ENCODE data around the gene RBMS2.
A peak's percentile ranks its signal among the peaks of the same experiment; 100 is the strongest.

RBMS2 gene

GRCh38 chr12:56589783-56590182, 68.2 kb downstream of the RBMS2 start:
- ATAC-seq = no peak

- ATAC-seq = peak in 1 of 2 donors; percentile 54
These were observed 68.7 kb downstream of the RBMS2 start for GRCh38 chr12:56590237-56590830.

GRCh38 chr12:56591126-56591525, 69.5 kb downstream of the RBMS2 start:
- no peak for ATAC-seq

GRCh38 chr12:56591961-56592360, 70.3 kb downstream of the RBMS2 start:
- no peak for ATAC-seq

- peak; percentile 41 to 61 for ATAC-seq
These were observed 72.4 kb downstream of the RBMS2 start for GRCh38 chr12:56593909-56594621.

GRCh38 chr12:56596815-56597214, 75.2 kb downstream of the RBMS2 start:
- ATAC-seq = no peak

GRCh38 chr12:56599041-56599440, 77.4 kb downstream of the RBMS2 start:
- ATAC-seq = no peak

- ATAC-seq = no peak
These were observed 78.2 kb downstream of the RBMS2 start for GRCh38 chr12:56599797-56600196.

GRCh38 chr12:56600753-56601152, 79.1 kb downstream of the RBMS2 start:
- ATAC-seq = no peak

- ATAC-seq = peak in 1 of 2 donors; percentile 53
These were observed 79.9 kb downstream of the RBMS2 start for GRCh38 chr12:56601503-56601902.

GRCh38 chr12:56602239-56602638, 80.6 kb downstream of the RBMS2 start:
- no peak for ATAC-seq

GRCh38 chr12:56604355-56604754, 82.7 kb downstream of the RBMS2 start:
- ATAC-seq = no peak

- ATAC-seq = no peak
These were observed 93.0 kb downstream of the RBMS2 start for GRCh38 chr12:56614627-56615026.

- ATAC-seq = no peak
These were observed 94.6 kb downstream of the RBMS2 start for GRCh38 chr12:56616244-56616643.

GRCh38 chr12:56616925-56617324, 95.3 kb downstream of the RBMS2 start:
- ATAC-seq = no peak

GRCh38 chr12:56622535-56622934, 100.9 kb downstream of the RBMS2 start:
- ATAC-seq = no peak

- ATAC-seq = no peak
These were observed 105.1 kb downstream of the RBMS2 start for GRCh38 chr12:56626701-56627100.

- peak; percentile 12 to 16 for ATAC-seq
These were observed 107.2 kb downstream of the RBMS2 start for GRCh38 chr12:56628671-56629458.

GRCh38 chr12:56629459-56630179, 108.0 kb downstream of the RBMS2 start:
- ATAC-seq = peak; percentile 12 to 14

GRCh38 chr12:56630180-56630632, 108.6 kb downstream of the RBMS2 start, which contains the start of gene BAZ2A:
BAZ2A (minus strand) TSS chr12:56630326; CDS start chr12:56617530, 12,796 bp downstream.
- peak; percentile 82 to 84 for ATAC-seq

GRCh38 chr12:56631790-56632700, 110.4 kb downstream of the RBMS2 start:
- ATAC-seq = no peak
